Measurements from ENCODE around the gene ZNF212. TPM values are rescaled to one million over a fixed set of nuclear protein-coding genes. Genes with fewer than 3 reads are reported as not detected.
A peak's percentile ranks its signal among the peaks of the same experiment; 100 is the strongest.

The ZNF212 gene
- total and polyA plus RNA-seq, 9 of the 15 experiments (the other 6 are each of a cell fraction or from before 2014, with no cell fraction given), result 1.8 to 21.4 (median 7.2) TPM

DNA sequence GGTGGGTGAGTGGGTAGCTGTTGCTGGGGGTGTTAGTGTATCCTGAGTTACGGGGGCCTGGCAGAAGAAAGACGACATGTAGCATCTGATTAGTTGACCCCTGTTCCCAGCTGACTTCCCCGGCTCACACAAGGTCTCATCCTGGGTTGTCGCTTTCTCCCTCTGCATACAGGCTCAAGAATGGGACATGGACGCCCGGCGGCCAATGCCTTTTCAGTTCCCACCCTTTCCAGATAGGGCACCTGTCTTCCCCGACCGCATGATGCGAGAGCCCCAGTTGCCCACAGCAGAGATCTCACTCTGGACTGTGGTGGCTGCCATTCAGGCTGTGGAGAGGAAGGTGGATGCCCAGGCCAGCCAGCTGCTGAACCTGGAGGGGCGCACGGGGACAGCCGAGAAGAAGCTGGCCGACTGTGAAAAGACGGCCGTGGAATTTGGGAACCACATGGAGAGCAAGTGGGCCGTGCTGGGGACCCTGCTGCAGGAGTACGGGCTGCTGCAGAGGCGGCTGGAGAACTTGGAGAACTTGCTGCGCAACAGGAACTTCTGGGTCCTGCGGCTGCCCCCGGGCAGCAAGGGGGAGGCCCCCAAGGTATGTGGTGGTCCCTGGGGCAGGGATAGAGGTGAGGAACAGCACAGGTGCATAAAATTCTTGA lies 41.2 kb upstream of the ZNF212 start (continued):
- TF ChIP-seq RBM25 (IDR thresholded peaks at IDR 0.05; ENCODE audit: low read depth, low read length, severe bottlenecking) (no peak), TCF3 (CRISPR knock-in tag; IDR thresholded peaks at IDR 0.05) (no peak), TEAD4 (IDR thresholded peaks at IDR 0.05; ENCODE audit: low read length) (no peak), TEAD4 (CRISPR knock-in tag; IDR thresholded peaks at IDR 0.05; ENCODE audit: borderline replicate concordance) (no peak), ZNF124 (CRISPR knock-in tag; IDR thresholded peaks at IDR 0.05) (no peak), PHF21A (IDR thresholded peaks at IDR 0.05; ENCODE audit: borderline replicate concordance, low read depth) (no peak), CBX5 (IDR thresholded peaks at IDR 0.05; ENCODE audit: borderline replicate concordance, low read depth) (no peak), RREB1 (CRISPR knock-in tag; IDR thresholded peaks at IDR 0.05) (no peak), RBFOX2 (IDR thresholded peaks at IDR 0.05; ENCODE audit: low read depth, low read length) (peak; percentile 24), CHCHD3 (CRISPR knock-in tag; IDR thresholded peaks at IDR 0.05) (no peak), ZSCAN32 (CRISPR knock-in tag; IDR thresholded peaks at IDR 0.05) (no peak)
- TF ChIP-seq, protein P1, sequence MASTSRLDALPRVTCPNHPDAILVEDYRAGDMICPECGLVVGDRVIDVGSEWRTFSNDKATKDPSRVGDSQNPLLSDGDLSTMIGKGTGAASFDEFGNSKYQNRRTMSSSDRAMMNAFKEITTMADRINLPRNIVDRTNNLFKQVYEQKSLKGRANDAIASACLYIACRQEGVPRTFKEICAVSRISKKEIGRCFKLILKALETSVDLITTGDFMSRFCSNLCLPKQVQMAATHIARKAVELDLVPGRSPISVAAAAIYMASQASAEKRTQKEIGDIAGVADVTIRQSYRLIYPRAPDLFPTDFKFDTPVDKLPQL (IDR thresholded peaks at IDR 0.05; ENCODE audit: extremely low read depth, insufficient read length), result no peak

All from K562 (cell line).